Urinary bladder (tissue), 4 donors: Measurements from ENCODE around the gene LANCL1. TPM values are rescaled to one million over a fixed set of nuclear protein-coding genes. Genes with fewer than 3 reads are reported as not detected.

Experiments
- DNase-seq: peaks from one replicate; pipeline ENCODE4 v3.0.0-alpha.2; 2015; ENCODE audit errors: extremely low spot score
- H3K27ac ChIP-seq: one replicate; pipeline ENCODE4 v1.5.1; 2013; ENCODE audit warnings: low read depth, mild to moderate bottlenecking, moderate library complexity
- H3K36me3 ChIP-seq: one replicate; pipeline ENCODE4 v1.6.1; 2013; ENCODE audit warnings: mild to moderate bottlenecking, moderate library complexity; ENCODE audit not compliant: insufficient read depth
- H3K4me1 ChIP-seq: one replicate; pipeline ENCODE4 v1.6.1; 2013; ENCODE audit warnings: mild to moderate bottlenecking, moderate library complexity; ENCODE audit not compliant: insufficient read depth
- H3K4me3 ChIP-seq: one replicate; pipeline ENCODE4 v1.5.1; 2013; ENCODE audit warnings: low read depth, low read length
- WGBS: extraction: QIAGEN DNeasy Blood & Tissue Kit; methylation state at CpG from one replicate; pipeline ENCODE4 v1.1.7; 2013; 5-methylcytosine and 5-hydroxymethylcytosine counted together
- polyA plus RNA-seq: library from polyadenylated mRNA; stranded (reverse); fragments of 200-250 nt; gene quantifications from one replicate; pipeline ENCODE4 v1.2.3, GENCODE V29; 2013
- total RNA-seq: library from RNA; depleted of rRNA; stranded (reverse); fragments of >200 nt; gene quantifications from one replicate; pipeline ENCODE4 v1.2.3, GENCODE V29; 2014
- donor health status: healthy with polysubstance abuse.
- donor health status: healthy.

Gene LANCL1
- total and polyA plus RNA-seq, 2 donors = 32.8 to 57.7 TPM

DNA sequence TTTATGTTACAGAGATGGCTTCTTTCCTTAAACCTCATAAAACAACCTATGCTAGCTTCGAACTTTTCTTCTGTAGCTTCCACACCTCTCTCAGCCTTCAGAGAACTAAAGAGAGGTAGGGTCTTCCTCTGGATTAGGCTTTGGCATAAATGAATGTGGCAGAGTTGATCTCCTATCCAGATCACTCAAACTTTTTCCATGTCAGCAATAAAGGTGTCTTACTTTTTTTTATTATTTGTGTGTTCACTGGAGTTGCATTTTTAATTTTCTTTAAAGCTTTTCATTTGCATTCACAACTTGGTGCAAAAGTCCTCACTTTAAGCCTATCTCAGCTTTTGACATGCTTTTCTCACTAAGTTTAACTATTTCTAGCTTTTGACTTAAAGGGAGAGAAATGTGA is 66.0 kb downstream of the LANCL1 start:
- DNase-seq = no peak
- H3K4me3 ChIP-seq = no peak overlapping the region
- H3K4me1 ChIP-seq = no peaks in the 10 kb centered on the region
- H3K36me3 ChIP-seq = no peaks in the 10 kb centered on the region
- H3K27ac ChIP-seq = no peak overlapping the region
- WGBS = 65% methylated on average over 1 of the region's 1 CpG

DNA sequence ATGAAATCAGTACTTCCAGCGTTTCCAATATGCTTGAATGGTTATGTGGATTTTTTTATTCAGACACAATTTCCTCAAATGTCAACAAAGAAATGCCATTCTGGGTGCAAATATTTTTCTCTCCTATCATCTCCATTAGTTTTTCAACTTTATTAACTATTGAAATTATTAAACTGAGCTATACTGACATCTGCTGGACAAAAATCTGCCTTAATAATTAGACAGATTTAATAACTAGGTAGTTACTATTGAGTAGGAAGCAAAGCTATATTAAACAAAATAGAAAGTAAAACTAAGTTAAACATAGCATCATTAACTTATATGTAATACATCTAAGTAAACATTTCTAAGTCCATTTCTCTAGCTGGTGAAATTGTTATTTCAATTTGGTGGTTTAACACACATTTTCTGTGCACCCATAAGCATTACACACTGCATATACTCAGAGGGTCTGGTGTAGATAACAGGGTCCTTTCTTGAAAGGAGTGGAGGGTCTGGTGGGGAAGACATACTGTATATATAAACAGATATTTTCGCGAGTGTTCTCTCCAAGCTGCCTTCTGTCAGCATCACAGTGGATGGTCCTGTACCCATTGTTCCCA is 77.0 kb downstream of the LANCL1 start:
- H3K4me3 ChIP-seq = no peak overlapping the region
- H3K36me3 ChIP-seq = no peaks in the 10 kb centered on the region
- no peaks in the 10 kb centered on the region for H3K4me1 ChIP-seq
- H3K27ac ChIP-seq = no peak overlapping the region
- WGBS = 50% methylated on average over 3 of the region's 3 CpGs
- DNase-seq = no peak

DNA sequence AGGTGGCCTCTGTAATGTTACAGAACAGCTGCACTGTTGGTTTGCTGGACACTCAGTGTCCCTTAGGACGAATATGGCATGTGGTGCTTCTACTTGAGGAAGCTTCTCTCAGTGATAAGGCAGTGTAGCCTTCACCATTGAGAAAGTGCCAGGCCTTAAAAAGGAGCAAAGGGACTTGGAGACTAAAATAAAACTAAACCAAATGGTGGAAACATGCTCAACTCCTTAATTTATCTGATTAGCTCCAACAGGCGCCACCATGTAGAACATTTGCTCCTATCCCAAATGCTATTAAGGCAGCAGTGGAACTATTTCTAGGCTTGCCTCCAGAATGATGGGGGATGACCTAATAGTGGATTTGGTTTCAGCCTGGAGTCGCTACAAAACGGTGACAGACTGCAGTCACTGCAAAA is 84.1 kb downstream of the LANCL1 start:
- WGBS = 63% methylated on average over 4 of the region's 4 CpGs
- Histone ChIP-seq H3K4me3 (no peak overlapping the region), H3K4me1 (no peaks in the 10 kb centered on the region), H3K27ac (no peak overlapping the region), H3K36me3 (no peaks in the 10 kb centered on the region)
- DNase-seq = no peak

DNA sequence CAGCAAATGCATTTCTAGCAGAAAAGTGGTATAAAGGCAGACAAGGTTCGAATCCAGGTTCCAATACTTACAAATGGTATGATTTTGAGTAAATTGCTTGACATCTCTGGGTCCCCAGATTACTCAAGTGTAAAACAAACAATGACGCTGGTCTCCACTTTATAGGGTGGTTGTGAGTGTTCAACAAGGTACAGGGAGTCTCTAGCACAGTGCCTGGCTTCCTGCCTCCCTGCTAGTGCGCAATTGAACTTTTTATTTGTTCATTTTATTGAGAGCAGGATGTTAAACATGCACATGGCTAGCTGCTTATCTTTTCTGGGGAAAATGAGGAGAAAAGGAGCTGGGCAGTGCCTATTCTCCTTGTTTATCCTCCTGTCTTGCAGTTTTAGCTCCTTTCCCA is 86.7 kb downstream of the LANCL1 start:
- Histone ChIP-seq H3K4me3 (no peak overlapping the region), H3K4me1 (no peaks in the 10 kb centered on the region), H3K27ac (no peak overlapping the region), H3K36me3 (no peaks in the 10 kb centered on the region)
- no peak for DNase-seq
- WGBS = 48% methylated on average over 3 of the region's 3 CpGs

DNA sequence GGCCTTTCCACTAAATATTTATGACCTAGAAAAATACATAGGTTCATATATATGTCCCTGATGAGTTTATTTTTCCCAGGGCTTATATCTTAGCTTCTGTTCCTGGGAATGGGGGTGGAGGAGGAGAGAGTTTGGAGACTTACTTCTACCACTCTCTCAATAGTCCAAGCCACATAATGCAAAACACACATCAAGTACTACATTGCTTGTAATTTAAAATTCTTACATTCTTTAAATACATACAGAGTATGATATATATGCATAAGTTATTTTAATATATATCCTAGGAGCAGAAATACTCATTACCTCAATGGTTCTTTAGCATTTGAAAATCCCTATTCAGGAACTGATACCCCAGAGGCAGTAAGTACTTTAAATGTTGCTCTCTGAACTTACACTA is 88.4 kb downstream of the LANCL1 start:
- H3K4me3 ChIP-seq = no peak overlapping the region
- no peaks in the 10 kb centered on the region for H3K4me1 ChIP-seq
- no peak for DNase-seq
- no peak overlapping the region for H3K27ac ChIP-seq
- no peaks in the 10 kb centered on the region for H3K36me3 ChIP-seq

DNA sequence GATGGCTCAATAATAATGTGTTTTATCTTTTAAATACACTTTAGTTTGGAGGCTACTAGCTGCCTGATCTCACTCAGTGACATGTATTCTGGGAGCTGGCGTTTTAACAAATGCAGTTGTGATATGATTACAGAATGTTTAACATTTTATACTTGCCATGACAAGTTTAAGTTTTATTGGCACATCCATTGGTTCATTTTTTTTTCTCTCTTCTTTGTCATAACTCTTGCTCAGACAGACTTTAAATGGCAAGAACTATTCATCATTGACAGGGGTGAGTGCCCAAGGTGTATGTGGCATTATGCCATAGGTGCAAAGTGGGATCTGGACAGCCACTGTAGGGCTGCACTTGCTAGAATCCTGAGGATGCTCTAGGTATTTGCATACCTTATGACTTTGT is 89.5 kb downstream of the LANCL1 start:
- no peak for DNase-seq
- 24% methylated on average over 1 of the region's 1 CpG for WGBS
- no peak overlapping the region for H3K4me3 ChIP-seq
- no peaks in the 10 kb centered on the region for H3K36me3 ChIP-seq
- H3K4me1 ChIP-seq = no peaks in the 10 kb centered on the region
- no peak overlapping the region for H3K27ac ChIP-seq

Other genes starting within 250 kb of the LANCL1 start
- 202 TPM for gene MYL1, start 161.6 kb downstream of the LANCL1 start, total RNA-seq
- not detected for gene MYL1, start 161.6 kb downstream of the LANCL1 start, polyA plus RNA-seq
- gene CPS1, start 79.8 kb upstream of the LANCL1 start, total RNA-seq = 1.3 TPM
- 0.98 TPM for gene CPS1, start 79.8 kb upstream of the LANCL1 start, polyA plus RNA-seq